ENCODE measurements around the gene MOB3C. TPM values are rescaled to one million over a fixed set of nuclear protein-coding genes. Genes with fewer than 3 reads are reported as not detected.
"Not testable (repeated sequence)": the region's sequence is repeated elsewhere in the genome, so short reads cannot be mapped to it uniquely, and the experiment has no call there.

Gene MOB3C
- total RNA-seq: 13.9 TPM
- long read RNA-seq, full-length matches to known transcripts: 24 of 26 reads
- long read RNA-seq, partial matches to known transcripts: 0 of 26 reads
- long read RNA-seq, other reads (novel, unspliced or antisense): 2 of 26 reads

- ATAC-seq: peak; percentile 94
- intact Hi-C loops (cut with DNase I): loop anchor here (2.0 to 5.0 kb wide), 2 partner anchors 51 to 102 kb away; partner anchors contain the start of genes ATPAF1 and EFCAB14
Measured at GRCh38 chr1:46616277-46617107, at the start of gene MOB3C. MOB3C (minus strand) TSS chr1:46616811; CDS start chr1:46613321, 3,490 bp downstream.

GRCh38 chr1:46665983-46666382 lies 49.4 kb upstream of the MOB3C start:
- DNase-seq (ENCODE audit: missing footprints): no peak
- no peak for ATAC-seq
- intact Hi-C loops (cut with DNase I): loop anchor here (5.0 kb wide), 1 partner anchor 49 kb away; the partner anchor contains the start of gene MOB3C

More at GRCh38 chr1:46616277-46617107, at the start of gene MOB3C:
- DNase-seq (ENCODE audit: missing footprints): peak; percentile 94

- DNase-seq (ENCODE audit: missing footprints); ATAC-seq; intact Hi-C loops (cut with DNase I): not testable (repeated sequence)
Measured at GRCh38 chr1:46662919-46663318, 46.3 kb upstream of the MOB3C start.

- ATAC-seq; intact Hi-C loops (cut with DNase I); DNase-seq (ENCODE audit: missing footprints): not testable (repeated sequence)
Measured at GRCh38 chr1:46660116-46660515, 43.5 kb upstream of the MOB3C start.

GRCh38 chr1:46659307-46659870 lies 42.8 kb upstream of the MOB3C start:
- no peak for ATAC-seq
- no peak for DNase-seq (ENCODE audit: missing footprints)
- intact Hi-C loops (cut with DNase I): no loop called here

GRCh38 chr1:46657775-46658174 lies 41.2 kb upstream of the MOB3C start:
- intact Hi-C loops (cut with DNase I): no loop called here
- ATAC-seq: no peak
- no peak for DNase-seq (ENCODE audit: missing footprints)

- intact Hi-C loops (cut with DNase I): no loop called here
- DNase-seq (ENCODE audit: missing footprints) (no peak), ATAC-seq (no peak)
Measured at GRCh38 chr1:46656643-46657042, 40.0 kb upstream of the MOB3C start.

GRCh38 chr1:46655848-46656247 lies 39.2 kb upstream of the MOB3C start:
- intact Hi-C loops (cut with DNase I): no loop called here
- ATAC-seq (no peak), DNase-seq (ENCODE audit: missing footprints) (no peak)

- DNase-seq (ENCODE audit: missing footprints); intact Hi-C loops (cut with DNase I); ATAC-seq: not testable (repeated sequence)
Measured at GRCh38 chr1:46654698-46655097, 38.1 kb upstream of the MOB3C start.

GRCh38 chr1:46654012-46654411 lies 37.4 kb upstream of the MOB3C start:
- ATAC-seq (no peak), DNase-seq (ENCODE audit: missing footprints) (no peak)
- intact Hi-C loops (cut with DNase I): no loop called here

GRCh38 chr1:46653405-46653958 lies 36.9 kb upstream of the MOB3C start:
- DNase-seq (ENCODE audit: missing footprints): no peak
- intact Hi-C loops (cut with DNase I): no loop called here
- no peak for ATAC-seq

GRCh38 chr1:46652321-46653100 lies 35.9 kb upstream of the MOB3C start:
- intact Hi-C loops (cut with DNase I): no loop called here
- DNase-seq (ENCODE audit: missing footprints) (no peak), ATAC-seq (no peak)

GRCh38 chr1:46651152-46651551 lies 34.5 kb upstream of the MOB3C start:
- ATAC-seq; DNase-seq (ENCODE audit: missing footprints); intact Hi-C loops (cut with DNase I): not testable (repeated sequence)

- ATAC-seq (no peak), DNase-seq (ENCODE audit: missing footprints) (no peak)
- intact Hi-C loops (cut with DNase I): no loop called here
Measured at GRCh38 chr1:46650491-46650890, 33.9 kb upstream of the MOB3C start.

GRCh38 chr1:46649764-46650163 lies 33.2 kb upstream of the MOB3C start:
- ATAC-seq (no peak), DNase-seq (ENCODE audit: missing footprints) (no peak)
- intact Hi-C loops (cut with DNase I): no loop called here

GRCh38 chr1:46647611-46648010 lies 31.0 kb upstream of the MOB3C start:
- DNase-seq (ENCODE audit: missing footprints) (no peak), ATAC-seq (no peak)
- intact Hi-C loops (cut with DNase I): no loop called here

GRCh38 chr1:46646844-46647243 lies 30.2 kb upstream of the MOB3C start:
- intact Hi-C loops (cut with DNase I): no loop called here
- ATAC-seq (no peak), DNase-seq (ENCODE audit: missing footprints) (no peak)

- ATAC-seq (no peak), DNase-seq (ENCODE audit: missing footprints) (no peak)
- intact Hi-C loops (cut with DNase I): no loop called here
Measured at GRCh38 chr1:46646331-46646730, 29.7 kb upstream of the MOB3C start.

- DNase-seq (ENCODE audit: missing footprints) (no peak), ATAC-seq (no peak)
- intact Hi-C loops (cut with DNase I): no loop called here
Measured at GRCh38 chr1:46645815-46646214, 29.2 kb upstream of the MOB3C start.

All from Right ventricle myocardium inferior (tissue), 1 donor.